A673 (cell line): ENCODE results near the gene MFSD6.

ENCODE experiments used
- EZH2 ChIP-seq: fragments of 200-600 bp; sonication (generic); IDR thresholded peaks from 2 replicates; pipeline ENCODE4 v1.6.1; 2017; ENCODE audit warnings: borderline replicate concordance, low read depth, mild to moderate bottlenecking, mixed read lengths, antibody characterized with exemption, low read length; ENCODE audit not compliant: poor library complexity, severe bottlenecking
- TF ChIP-seq, protein P1 (sequence below): fragments of 300-800, 200-600 bp; sonication (generic); conservative IDR thresholded peaks from 2 replicates; pipeline ENCODE4 v1.5.1; 2017; ENCODE audit warnings: low read depth, mild to moderate bottlenecking, antibody characterized with exemption, low read length, moderate library complexity, mixed read lengths

DNA sequence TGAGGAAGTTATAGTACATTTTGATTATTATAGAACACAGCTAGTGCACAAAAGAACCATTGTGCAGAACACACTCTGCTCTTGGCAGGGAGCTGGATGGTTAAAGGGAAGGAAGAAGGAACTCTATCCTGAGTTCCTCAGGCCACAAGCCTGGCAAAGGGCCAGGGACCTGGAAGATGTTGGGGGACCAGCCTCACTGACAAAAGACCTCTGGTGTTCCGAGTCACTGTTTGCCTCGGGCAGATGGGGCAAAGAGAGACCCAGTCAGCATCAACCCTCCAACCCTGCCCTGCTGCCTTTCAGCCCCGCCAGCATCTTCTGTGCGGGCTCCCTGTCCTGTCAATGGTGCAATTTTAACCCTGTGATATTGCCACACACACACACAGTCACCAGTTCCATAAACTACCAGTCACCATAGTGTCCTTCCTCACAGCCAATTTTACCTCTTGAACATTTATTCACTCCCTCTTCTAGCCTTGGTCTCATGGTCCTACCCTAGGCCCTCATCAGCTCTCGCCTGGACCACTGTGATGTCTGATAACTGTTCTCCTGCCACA is 104.5 kb downstream of the MFSD6 start:
- TF ChIP-seq, protein P1, sequence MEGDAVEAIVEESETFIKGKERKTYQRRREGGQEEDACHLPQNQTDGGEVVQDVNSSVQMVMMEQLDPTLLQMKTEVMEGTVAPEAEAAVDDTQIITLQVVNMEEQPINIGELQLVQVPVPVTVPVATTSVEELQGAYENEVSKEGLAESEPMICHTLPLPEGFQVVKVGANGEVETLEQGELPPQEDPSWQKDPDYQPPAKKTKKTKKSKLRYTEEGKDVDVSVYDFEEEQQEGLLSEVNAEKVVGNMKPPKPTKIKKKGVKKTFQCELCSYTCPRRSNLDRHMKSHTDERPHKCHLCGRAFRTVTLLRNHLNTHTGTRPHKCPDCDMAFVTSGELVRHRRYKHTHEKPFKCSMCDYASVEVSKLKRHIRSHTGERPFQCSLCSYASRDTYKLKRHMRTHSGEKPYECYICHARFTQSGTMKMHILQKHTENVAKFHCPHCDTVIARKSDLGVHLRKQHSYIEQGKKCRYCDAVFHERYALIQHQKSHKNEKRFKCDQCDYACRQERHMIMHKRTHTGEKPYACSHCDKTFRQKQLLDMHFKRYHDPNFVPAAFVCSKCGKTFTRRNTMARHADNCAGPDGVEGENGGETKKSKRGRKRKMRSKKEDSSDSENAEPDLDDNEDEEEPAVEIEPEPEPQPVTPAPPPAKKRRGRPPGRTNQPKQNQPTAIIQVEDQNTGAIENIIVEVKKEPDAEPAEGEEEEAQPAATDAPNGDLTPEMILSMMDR, result no peak
- no peak for TF ChIP-seq EZH2
